Nephron progenitor cell (in vitro differentiated cells): ENCODE data around the gene IP6K1.
A peak's percentile ranks its signal among the peaks of the same experiment; 100 is the strongest.

Source experiments
- DNase-seq: peaks from one replicate; pipeline ENCODE4 v3.0.0; 2021
- H3K27ac Mint-ChIP-seq: 2 replicates; pipeline ENCODE4 v1.8.0; 2021; ENCODE audit warnings: mild to moderate bottlenecking, moderate library complexity, mixed read lengths
- H3K27me3 Mint-ChIP-seq: 2 replicates; pipeline ENCODE4 v1.8.0; 2021; ENCODE audit warnings: mild to moderate bottlenecking, low read depth, mixed read lengths; ENCODE audit not compliant: poor library complexity
- H3K36me3 Mint-ChIP-seq: 2 replicates; pipeline ENCODE4 v1.8.0; 2021; ENCODE audit warnings: low read depth, mixed read lengths
- H3K4me1 Mint-ChIP-seq: 2 replicates; pipeline ENCODE4 v1.8.0; 2021; ENCODE audit warnings: mixed read lengths
- H3K4me3 Mint-ChIP-seq: 2 replicates; pipeline ENCODE4 v1.8.0; 2021; ENCODE audit warnings: mild to moderate bottlenecking, moderate library complexity, mixed read lengths
- H3K9me3 Mint-ChIP-seq: 2 replicates; pipeline ENCODE4 v1.8.0; 2021; ENCODE audit warnings: mild to moderate bottlenecking, moderate library complexity, mixed read lengths
- TF ChIP-seq, protein P1 (sequence below): fragments of 200-600 bp; sonication (generic); IDR thresholded peaks from 2 replicates; pipeline ENCODE4 v1.5.0; 2021; ENCODE audit warnings: antibody characterized with exemption

IP6K1 gene

DNA sequence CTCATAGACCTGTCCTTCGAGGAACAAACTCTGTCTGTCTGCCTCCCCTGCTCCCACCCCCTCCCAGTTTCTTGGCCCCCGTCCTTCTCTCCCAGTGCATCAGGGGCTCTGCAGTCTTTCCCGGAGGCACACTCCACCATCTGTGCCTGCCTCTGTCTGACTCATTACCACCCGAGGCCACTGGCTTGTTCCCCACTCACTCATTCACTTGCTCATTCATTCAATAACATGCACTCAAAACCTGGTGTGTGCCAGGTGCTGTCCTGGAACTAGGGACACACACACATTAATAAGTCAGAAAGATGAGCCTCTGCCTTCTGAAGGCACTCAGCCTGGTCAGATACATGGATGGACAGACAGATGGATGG is 79.2 kb downstream of the IP6K1 start:
- no peaks in the 10 kb centered on the region for H3K9me3 Mint-ChIP-seq

GRCh38 chr3:49706456-49707112 is 79.8 kb downstream of the IP6K1 start:
- TF ChIP-seq, protein P1, sequence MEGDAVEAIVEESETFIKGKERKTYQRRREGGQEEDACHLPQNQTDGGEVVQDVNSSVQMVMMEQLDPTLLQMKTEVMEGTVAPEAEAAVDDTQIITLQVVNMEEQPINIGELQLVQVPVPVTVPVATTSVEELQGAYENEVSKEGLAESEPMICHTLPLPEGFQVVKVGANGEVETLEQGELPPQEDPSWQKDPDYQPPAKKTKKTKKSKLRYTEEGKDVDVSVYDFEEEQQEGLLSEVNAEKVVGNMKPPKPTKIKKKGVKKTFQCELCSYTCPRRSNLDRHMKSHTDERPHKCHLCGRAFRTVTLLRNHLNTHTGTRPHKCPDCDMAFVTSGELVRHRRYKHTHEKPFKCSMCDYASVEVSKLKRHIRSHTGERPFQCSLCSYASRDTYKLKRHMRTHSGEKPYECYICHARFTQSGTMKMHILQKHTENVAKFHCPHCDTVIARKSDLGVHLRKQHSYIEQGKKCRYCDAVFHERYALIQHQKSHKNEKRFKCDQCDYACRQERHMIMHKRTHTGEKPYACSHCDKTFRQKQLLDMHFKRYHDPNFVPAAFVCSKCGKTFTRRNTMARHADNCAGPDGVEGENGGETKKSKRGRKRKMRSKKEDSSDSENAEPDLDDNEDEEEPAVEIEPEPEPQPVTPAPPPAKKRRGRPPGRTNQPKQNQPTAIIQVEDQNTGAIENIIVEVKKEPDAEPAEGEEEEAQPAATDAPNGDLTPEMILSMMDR = no peak
- peaks cover 17% of the 10 kb centered on the region for H3K4me1 Mint-ChIP-seq
- H3K9me3 Mint-ChIP-seq = no peaks in the 10 kb centered on the region
- H3K27me3 Mint-ChIP-seq = no peaks in the 10 kb centered on the region
- DNase-seq = no peak
- H3K27ac Mint-ChIP-seq = peak overlapping the region; percentile 45
- no peak overlapping the region for H3K4me3 Mint-ChIP-seq
- peaks cover 4% of the 10 kb centered on the region for H3K36me3 Mint-ChIP-seq

More for the DNA sequence above, 79.2 kb downstream of the IP6K1 start:
- no peak overlapping the region for H3K4me3 Mint-ChIP-seq
- H3K4me1 Mint-ChIP-seq = peaks cover 22% of the 10 kb centered on the region
- peaks cover 4% of the 10 kb centered on the region for H3K36me3 Mint-ChIP-seq
- peaks cover 3% of the 10 kb centered on the region for H3K27me3 Mint-ChIP-seq
- H3K27ac Mint-ChIP-seq = peak overlapping the region; percentile 45
- TF ChIP-seq, protein P1 = no peak
- no peak for DNase-seq

DNA sequence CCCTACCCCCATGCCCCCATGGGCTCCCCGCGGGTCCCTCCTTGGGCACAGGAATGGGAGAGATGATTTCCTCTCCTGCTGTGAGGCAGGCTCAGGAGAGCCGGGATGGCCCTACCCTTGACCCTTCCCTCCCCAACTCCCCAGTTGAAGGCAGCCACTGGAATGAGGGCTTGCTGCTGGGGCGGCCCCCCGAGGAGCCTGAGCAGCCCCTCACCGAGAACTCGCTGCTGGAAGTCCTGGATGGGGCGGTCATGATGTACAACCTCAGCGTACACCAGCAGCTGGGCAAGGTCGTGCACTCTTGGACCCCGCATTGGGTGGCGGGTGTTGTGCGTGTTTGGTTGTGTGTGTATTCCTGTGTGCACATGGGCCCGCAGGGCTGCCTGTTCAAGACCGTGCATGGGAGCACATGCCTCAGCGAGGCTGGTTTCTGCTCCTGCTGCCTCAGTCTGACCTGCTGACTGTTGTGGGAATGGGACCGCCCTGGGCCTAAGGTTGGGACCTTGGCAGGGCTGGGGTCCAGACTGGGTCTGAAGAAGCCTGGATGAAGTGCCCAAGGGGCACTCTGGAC is 80.9 kb downstream of the IP6K1 start:
- H3K36me3 Mint-ChIP-seq = peaks cover 4% of the 10 kb centered on the region
- H3K9me3 Mint-ChIP-seq = no peaks in the 10 kb centered on the region
- TF ChIP-seq, protein P1 = no peak
- H3K4me3 Mint-ChIP-seq = no peak overlapping the region
- peaks cover 10% of the 10 kb centered on the region for H3K4me1 Mint-ChIP-seq
- no peaks in the 10 kb centered on the region for H3K27me3 Mint-ChIP-seq
- H3K27ac Mint-ChIP-seq = no peak overlapping the region
- no peak for DNase-seq

DNA sequence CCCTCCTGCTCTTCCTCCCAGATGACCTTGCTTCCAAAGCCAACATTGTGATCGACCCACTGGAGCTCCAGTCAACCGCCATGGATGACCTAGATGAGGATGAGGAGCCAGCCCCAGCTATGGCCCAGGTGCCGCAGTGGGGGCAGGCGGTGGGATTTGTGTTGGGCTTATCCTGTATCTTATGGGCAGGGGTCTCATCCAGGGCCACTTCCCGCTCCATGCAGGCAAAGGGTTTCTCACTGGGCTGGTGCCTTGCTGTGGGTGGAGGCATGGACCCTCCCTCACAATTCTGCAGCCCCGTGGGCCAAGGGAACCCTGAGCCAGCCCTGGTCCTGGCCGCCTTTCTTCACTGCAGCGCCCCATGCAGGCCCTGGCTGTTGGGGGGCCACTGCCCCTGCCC is 81.7 kb downstream of the IP6K1 start:
- H3K9me3 Mint-ChIP-seq = no peaks in the 10 kb centered on the region
- no peaks in the 10 kb centered on the region for H3K27me3 Mint-ChIP-seq
- DNase-seq = no peak
- H3K4me1 Mint-ChIP-seq = peaks cover 10% of the 10 kb centered on the region
- H3K27ac Mint-ChIP-seq = no peak overlapping the region
- TF ChIP-seq, protein P1 = no peak
- H3K36me3 Mint-ChIP-seq = peaks cover 4% of the 10 kb centered on the region
- H3K4me3 Mint-ChIP-seq = no peak overlapping the region

DNA sequence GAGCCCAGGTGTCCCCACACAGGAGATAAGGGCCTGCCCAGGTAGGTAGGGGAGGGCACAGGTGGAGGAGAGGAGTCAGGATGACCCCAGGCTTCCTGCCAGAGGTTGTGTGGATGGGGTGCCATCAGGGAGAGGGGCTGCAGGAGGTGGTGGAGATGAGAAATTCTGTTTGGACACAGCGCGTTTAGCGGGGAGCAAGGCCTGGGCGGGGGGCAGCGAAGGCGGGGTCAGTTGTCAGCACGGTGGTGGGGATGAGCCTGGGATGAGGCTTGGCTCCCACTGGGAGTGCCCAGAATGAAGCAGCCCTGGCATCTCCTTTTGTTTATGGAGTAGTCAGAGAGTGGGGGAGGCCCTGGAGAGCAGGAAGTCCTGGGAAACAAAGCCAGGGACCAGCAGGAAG is 82.4 kb downstream of the IP6K1 start:
- Mint-ChIP-seq H3K4me3 (no peak overlapping the region), H3K36me3 (peaks cover 4% of the 10 kb centered on the region), H3K9me3 (no peaks in the 10 kb centered on the region), H3K27me3 (no peaks in the 10 kb centered on the region), H3K27ac (no peak overlapping the region), H3K4me1 (peaks cover 10% of the 10 kb centered on the region)
- DNase-seq = no peak
- TF ChIP-seq, protein P1 = no peak

DNA sequence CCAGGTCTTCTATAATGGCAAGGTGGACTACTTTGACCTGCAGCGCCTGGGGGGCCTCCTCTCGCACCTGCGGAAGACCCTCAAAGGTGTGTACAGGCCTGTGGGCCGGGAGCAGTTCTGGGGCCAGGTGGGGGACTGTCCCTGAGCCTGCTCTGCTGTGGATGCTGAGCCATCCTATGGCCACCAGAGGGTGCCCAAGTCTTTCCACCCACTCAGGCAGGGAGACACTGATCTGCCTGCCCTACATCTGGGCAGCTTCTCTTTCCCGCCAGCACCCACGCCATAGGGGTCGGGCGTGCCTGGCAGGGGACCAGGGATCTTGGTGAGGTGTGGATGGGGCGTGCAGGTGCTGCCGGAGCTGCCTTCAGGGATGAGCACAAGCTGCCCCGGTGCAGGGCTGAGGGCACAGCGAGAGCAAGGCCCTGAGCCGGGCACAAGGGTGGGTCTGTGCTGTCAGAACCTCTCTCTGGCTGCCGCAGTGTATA is 82.9 kb downstream of the IP6K1 start:
- Mint-ChIP-seq H3K27ac (no peak overlapping the region), H3K27me3 (no peaks in the 10 kb centered on the region), H3K4me1 (peaks cover 10% of the 10 kb centered on the region), H3K36me3 (peaks cover 3% of the 10 kb centered on the region), H3K4me3 (no peak overlapping the region), H3K9me3 (no peaks in the 10 kb centered on the region)
- TF ChIP-seq, protein P1 = peak; percentile 85
- DNase-seq = peak; percentile 67
